Hindlimb muscle (tissue), 1 donor: ENCODE data around the gene CRYBA1. TPM values are rescaled to one million over a fixed set of nuclear protein-coding genes. Genes with fewer than 3 reads are reported as not detected.
"Not testable (repeated sequence)": the region's sequence is repeated elsewhere in the genome, so short reads cannot be mapped to it uniquely, and the experiment has no call there.

Experiments
- DNase-seq: peaks from one replicate; pipeline ENCODE4 v3.0.0-alpha.2; 2013
- polyA plus RNA-seq: library from polyadenylated mRNA; unstranded; fragments of 120-200 nt; gene quantifications from one replicate; pipeline ENCODE4 v1.2.1, GENCODE V29; 2013; ENCODE audit not compliant: insufficient read length

Gene CRYBA1
- polyA plus RNA-seq, 1 donor = not detected

DNA sequence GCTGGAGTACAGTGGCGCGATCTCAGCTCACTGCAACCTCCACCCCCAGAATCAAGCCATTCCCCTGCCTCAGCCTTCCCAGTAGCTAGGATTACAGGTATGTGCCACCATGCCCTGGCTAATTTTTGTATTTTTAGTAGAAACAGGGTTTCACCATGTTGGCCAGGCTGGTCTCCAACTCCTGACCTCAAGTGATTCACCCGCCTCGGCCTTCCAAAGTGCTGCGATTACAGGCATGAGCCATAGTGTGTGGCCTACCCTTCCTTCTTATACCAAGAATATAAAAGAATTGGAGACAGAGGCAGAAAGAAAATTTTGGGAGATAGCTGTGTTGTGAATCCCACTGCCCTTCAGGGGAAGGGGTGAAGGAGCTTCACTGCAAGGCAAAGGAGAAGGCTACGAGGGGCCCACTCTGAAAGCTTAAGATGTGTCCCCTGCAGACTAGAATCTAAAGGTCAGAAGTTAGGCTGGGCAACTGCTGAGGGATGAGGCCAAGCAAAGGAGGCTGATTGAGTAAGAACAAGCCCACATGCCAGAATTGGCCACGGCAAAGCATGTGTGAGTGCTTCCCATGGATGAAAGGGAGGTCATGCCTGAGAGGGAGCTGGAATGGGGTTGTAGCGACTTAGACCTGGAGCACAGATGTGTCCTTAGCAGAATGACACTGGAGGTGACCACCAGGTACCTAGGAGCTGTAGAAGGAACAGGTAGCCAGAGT is 8.4 kb upstream of the CRYBA1 start:
- DNase-seq = no peak

DNA sequence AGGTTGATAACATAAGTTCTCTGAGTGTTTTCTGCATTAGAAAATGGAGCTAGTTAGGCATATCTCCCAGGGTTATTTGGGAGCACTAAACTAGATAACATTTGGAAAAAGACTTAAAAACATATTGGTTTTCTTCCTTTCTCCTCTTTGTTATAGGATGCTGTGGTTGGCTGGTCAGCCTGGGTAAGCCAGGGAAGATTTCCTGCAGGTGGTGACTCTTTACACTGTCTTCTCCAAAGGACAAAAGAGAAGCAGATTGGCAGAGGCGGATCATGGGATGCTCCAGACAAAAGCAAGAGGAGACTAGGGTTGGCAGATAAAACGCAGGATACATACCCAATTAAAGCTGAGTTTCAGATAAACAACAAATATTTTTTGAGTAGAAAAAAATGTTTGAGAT is 6.2 kb upstream of the CRYBA1 start:
- DNase-seq = no peak

DNA sequence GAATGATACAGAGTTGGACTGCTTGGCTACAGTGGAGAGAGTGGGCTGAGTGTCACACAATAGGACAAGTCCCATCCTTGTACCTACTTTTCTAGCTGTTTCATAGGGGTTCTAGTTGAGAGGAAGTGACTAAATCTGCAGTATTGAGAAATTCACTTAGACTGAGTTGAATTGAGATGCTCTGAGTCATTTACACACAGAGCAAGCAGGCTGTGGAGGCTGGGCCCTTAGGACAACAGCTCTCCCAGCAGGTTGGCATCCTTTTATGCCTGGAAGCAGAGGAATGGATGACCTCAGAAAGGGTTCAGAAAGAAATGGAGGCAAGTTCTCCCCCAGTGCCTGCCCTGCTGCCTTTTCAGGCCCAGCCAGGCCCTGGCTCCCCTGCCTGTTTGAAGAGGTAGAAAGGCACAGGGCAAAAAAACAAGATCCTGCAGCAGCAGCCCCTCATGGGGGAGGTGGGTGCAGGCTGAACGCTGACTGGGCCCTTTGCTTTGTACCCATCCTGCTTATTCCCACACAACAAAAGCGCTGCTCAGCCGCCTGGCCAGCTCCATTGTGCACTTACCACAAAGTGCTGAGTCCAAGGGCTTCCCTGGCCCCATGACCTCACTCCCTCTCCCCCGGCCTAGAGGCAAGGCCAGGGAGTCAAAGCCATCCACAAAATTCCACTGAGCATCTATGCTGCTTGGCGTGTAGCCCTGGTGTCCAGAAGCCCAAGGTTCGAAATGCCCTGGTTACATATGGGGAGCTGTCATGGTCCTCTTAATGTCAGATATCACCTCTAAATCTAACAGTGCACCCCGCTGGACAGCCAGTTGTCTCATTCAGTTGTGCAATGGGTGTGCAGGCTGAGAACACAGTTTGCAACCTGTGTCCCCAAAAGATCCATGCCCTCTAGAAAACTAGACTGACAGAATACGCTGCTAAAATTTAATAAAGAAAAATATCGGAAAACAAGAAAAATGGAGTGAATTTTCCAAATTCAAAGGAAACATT is 5.4 kb upstream of the CRYBA1 start:
- no peak for DNase-seq

DNA sequence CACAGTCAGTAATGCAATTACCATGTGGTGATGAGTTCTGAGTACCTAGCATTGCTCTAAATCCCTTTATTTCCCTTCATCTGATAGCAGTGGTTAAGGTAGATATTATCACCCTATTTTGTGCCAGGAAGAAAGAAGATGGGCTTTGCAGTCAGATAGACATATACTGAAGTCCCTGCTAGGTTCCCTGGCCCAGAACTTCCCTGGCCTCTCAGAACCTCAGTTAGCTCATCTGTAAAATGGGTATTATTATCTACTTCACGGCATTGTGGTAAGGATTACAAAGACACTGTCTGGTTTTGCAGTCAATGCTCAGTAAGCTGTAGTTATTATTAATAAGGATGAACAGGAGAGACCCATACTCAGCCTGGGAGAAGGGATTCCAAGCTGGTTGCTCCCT is 4.6 kb upstream of the CRYBA1 start:
- no peak for DNase-seq

DNA sequence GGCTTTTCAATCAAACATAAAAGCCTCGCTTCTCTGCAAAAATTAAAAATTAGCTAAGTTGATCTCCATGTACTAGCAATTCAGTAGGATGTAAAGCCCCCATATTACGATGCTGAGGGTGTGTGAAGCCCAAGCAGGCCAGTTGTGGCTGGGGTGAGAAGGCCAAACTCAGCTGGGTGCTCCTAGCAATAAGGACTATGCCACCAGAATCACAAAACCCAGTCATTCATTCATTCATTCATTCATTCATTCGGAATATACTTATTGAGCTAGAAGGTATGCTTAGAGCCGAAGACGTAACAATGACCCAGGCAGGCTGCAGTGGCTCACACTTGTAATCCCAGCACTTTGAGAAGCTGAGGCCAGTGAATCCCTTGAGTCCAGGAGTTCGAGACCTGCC is 3.9 kb upstream of the CRYBA1 start:
- no peak for DNase-seq

DNA sequence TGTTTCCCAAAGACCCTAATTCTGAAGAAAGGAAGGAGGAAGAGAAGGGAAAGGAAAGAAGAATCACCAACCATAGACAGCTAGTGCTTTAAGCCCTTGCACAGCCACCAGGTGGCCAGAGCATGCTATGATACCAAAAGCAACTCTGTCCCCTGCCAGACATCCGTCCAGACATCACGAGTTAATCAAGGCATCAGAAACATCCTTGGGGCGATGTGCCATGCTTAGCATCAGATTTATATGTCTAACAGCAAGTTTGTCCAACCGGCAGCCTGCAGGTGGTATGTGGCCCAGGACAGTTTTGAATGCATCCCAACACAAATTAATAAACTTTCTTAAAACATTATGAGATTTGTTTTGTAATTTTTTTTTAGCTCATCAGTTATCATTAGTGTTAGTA is 2.9 kb upstream of the CRYBA1 start:
- DNase-seq = no peak

DNA sequence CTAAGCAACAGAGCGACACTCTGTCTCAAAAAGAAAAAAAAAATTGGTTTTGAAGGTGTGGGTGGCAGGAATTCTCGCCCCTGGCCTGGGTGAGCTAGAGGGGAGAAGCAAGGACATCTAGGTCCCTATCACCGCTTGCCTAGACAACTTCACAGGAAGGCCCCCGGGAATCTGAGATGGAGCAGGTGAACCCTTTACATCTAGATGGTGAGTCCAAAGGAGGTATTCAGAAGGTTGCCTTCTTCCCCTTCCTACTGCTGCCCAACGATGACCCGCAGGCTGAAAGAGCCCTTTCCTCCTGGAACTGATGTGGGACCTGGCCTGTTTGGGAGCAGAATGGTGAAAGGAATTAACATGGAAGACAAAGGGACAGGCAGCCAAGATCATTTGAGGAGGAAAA is 1.3 kb upstream of the CRYBA1 start:
- no peak for DNase-seq

DNA sequence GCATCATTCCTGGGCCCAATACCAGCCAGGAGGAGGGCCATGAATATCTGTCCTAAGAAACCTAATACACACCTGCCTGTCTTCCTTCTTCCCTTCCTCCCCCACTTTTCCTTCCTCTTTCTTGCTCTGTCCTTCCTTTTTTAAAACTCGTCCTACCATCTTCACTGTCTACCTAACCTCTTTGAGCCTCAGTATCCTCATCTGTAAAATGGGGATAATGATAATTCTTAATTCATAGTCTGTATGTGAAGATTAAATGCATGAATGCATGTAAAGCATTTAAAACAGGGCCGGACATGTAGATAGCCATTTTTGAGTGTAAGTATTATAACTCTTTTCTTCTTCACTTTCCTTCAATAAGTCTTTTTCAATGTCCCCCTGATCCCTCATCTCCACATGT is 560 bp downstream of the CRYBA1 start:
- no peak for DNase-seq

DNA sequence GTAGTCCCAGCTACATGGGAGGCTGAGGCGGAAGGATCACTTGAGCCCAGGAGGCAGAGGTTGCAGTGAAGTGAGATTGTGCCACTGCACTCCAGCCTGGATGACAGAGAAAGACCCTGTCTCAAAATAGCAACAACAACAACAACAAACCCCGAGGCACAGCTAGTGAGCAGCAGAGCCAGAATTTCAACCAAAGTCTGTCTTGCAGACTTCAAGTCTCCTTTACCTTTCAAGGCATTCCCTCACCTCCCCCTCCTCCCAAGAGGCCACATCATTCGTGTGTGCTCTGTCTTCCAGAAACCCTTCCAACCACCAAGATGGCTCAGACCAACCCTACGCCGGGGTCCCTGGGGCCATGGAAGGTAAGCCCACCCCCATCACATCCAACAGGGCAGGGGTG is 2.2 kb downstream of the CRYBA1 start:
- no peak for DNase-seq

DNA sequence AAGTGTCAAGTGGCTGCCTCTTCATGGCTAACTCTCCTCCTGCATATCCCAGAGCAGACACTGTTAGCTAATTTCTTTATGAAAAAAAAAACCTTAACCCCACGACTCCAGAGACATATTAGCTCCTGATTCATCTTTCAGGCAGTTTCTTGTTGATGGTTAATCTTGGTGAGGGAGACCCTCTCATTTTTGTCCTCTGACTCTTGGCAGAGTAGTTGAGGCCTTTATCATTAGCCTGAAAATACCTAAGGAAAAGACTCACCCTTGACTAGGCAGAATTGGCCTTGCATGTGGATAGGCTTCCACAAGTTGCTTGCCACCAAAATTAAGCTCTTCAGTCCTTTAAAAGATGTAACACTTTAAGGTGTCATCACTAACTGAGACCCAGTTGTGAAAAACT is 4.0 kb downstream of the CRYBA1 start:
- no peak for DNase-seq

DNA sequence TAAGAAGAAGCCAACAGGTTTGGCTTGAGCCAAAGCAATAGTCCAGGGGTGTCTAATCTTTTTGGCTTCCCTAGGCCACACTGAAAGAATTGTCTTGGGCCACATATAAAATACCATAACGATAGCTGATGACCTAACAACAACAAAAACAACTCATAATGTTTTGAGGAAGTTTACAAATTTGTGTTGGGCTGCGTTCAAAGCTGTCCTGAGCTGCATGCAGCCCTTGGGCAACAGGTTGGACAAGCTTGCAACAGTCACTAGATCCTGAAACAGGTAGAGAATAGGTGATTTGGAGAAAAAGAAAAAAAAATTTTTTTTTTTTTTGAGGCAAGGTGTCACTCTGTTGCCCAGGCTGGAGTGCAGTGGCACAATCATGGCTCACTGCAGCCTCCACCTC is 4.5 kb downstream of the CRYBA1 start:
- DNase-seq = no peak

DNA sequence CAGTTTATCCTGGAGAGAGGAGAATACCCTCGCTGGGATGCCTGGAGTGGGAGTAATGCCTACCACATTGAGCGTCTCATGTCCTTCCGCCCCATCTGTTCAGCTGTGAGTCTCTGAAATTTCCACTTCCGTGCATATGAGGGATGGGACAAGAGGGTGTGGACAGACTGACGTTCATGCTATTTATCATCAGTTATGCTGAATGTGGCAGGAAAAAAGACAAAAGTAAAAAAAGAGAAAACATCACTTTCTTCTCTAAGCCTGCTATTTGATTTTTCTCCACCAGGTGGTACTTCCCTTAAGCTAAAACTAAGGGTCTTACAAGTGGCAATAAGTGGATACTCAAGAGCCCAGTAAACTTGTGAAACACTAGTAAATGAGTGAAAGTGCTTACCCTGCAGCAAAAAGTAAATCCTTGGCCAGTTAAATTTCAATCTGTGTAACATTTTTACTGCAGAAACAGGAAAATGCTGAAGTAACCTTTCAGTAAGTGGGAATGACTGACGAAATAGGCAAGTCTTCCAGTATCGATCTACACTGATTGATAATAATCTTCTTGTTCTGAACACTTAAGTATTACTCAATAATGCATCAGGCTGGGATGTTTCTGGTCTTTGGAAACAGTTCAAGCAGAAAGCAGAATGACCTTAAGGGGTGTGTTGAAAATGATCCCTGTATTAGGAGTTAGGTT is 5.6 kb downstream of the CRYBA1 start:
- no peak for DNase-seq

DNA sequence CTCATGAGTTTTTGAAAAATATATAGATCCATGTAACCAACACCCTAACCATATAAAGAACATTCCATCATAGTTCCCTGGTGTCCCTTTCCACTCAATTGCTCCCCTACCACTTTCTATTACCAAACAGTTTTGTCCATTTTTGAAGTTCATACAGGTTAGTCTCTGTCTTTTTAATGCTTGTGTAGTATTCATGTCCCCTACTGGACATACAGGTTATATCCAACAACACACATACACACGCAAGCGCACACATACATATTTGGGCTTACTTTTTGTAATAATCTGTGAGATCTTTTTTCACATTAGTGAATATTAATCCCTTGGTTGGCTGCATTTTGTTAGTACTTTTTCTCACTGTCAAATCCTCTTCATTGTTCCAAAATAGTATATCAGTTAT is 6.4 kb downstream of the CRYBA1 start:
- no peak for DNase-seq

DNA sequence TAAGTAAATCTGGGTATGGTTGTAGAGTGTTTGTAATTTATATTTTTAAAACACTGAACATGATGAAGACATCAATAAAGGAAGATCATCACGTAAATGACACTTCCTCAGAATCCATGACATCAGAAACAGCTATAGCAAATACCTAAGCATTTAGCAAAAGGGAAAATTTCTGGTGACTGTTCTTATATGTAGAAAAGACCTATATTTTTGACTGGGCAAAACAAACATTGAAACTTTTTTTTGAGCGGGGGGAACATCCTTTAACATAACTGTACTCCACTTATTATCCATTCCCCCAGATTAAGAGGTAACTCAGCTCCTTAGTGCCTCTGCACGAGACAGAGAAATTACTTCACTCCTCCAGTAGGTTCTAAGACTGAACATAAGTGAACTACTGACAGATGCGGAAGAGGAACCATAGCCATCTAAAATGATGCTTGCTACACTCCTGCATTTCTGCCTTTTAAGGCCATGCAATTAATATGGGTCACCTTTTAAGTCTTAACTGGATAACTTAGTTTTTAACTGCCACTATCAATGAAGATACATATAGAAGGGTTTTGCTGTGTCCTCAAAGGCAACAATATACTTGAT is 9.4 kb downstream of the CRYBA1 start:
- DNase-seq = no peak

DNA sequence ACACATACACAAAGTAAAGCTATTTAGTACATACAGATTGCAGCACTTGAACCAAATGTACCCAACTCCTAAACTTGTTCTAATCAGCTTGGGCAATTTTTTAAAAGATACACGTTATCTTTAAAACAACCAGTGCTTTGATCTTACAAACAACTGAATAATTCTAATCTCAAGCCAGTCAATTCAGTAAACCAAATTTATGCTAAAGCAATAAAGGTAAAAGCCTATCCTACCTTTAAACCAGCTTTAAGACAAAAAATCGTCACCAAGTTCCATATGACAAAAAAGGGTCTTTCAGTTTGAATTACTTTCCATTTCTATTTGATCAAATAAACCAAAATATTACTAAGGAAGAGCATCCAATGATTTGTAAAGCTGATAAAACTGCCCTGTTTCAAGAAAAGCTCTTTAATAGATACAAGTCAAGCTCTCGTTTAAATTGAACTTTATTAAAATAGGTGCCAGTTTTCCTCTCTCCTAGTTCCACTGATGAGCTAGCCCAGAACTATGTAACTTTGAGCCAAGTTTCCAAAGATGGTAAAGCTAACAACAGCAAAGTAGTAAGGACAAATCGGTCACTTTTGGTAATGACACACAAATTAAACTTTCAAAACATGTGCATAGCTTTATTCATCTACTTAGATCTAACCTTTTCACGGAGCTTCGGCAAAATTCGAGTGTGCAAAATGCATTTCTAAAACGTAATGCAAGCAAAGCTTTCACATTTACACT is 10.2 kb downstream of the CRYBA1 start:
- DNase-seq = no peak

DNA sequence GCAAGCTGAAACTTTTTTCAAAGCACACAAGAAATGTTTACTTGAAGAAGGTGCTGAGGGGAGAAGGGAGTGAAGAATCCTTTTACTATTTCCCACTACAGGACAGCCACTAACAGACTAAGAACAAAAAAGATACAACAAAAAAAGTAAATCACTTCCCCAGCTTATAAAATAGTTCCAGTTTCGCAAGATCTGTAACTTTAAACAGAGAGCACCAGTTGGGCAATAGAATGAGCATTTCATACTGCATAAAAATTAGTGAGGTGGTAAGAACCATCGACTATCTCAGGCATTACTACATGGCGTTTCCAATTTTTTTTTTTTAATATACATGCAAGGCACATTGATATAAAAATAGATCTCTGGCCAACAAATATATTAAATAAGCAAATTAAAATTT is 11.1 kb downstream of the CRYBA1 start:
- DNase-seq = no peak

DNA sequence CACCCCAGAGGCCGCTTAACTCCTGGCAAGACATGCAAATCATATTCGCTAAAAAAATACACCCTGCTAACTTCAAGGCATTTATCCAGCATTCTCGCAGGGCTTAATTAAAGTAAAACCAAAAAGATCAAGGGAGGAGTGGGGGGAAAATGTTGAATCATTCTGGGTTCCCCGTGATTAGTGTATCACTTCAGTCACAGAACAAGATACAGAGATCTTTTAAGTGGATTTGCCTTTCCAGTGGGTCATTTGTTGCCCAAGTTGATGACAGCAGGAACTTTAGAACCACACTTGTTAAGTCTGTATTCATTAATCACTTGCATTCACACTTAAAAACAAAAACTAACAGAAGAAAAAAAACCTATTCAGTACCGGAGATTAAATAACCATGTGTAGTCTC is 17.3 kb downstream of the CRYBA1 start:
- DNase-seq = no peak

DNA sequence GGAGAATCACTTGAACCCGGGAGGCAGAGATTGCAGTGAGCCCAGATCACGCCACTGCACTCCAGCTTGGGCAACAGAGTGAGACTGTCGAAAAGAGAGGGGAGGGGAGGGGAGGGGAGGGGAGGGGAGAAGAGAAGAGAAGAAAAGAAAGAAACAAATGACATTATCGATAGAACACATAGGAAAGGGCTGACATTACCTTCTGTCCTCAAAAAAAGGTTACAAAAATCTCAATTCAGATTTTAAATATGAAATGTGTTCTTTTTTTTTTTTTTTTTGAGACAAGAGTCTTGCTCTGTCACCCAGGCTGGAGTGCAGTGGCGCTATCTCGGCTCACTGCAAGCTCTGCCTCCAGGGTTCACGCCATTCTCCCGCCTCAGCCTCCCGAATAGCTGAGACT is 25.3 kb downstream of the CRYBA1 start:
- DNase-seq = not testable (repeated sequence)

DNA sequence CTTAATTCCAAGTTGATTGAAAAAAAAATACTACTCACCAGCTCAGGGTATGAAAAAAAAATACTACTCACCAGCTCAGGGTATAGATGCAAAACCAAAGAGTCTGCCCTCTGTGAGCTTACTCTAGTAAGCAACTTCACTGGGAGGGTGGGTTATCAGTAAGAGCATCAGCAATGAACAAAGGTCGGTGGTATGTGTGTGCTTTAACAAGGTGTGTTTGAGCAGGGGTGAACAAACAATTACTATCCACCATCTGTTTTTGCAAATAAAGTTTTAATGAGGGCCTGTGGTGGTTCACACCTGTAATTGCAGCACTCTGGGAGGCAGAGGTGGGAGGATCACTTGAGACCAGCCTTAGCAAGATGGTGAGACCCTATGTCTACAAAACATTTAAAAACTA is 27.3 kb downstream of the CRYBA1 start:
- DNase-seq = no peak

DNA sequence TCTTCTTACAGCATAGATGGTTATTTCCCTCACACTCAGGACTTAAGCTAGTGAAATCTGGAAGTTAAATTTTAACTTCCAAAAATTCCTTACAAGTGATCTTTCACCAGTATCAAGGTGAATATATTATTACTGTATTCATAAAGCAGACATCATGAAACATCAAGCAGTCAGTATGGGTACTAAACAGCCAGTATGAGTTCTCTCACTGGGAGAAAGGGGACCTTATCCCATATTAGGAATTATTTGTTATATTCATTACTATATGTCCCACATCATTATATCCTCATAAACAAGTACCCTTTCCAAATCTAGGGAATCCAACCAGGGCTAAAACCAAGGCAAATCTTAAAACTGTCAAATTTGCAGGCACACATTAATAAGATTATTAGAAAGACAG is 32.0 kb downstream of the CRYBA1 start:
- no peak for DNase-seq

DNA sequence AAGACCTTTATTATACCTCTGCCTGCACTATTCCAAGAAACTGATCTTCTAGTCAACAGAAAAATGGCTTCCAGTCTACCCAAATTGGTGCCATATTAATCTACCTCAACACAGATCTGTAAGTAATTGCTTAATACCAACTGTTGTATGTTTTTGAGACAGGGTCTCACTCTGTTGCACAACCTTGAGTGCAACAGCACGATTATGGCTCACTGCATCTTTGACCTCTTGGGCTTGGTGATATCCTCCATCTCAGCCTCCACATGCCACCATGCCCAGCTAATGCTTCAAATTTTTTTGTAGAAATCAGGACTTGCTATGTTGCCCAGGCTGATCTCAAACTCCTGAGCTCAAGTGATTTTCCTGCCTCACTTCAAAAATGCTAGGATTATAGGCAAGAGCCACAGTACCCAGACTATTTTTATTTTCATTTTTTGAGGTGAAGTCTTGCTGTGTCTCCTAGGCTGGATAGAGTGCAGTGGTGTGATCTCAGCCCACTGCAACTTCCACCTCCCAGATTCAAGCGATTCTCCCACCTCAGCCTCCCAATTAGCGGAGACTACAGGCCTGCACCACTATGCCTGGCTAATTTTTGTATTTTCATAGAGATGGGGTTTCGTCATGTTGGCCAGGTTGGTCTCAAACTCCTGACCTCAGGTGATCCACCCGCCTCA is 32.9 kb downstream of the CRYBA1 start:
- no peak for DNase-seq

DNA sequence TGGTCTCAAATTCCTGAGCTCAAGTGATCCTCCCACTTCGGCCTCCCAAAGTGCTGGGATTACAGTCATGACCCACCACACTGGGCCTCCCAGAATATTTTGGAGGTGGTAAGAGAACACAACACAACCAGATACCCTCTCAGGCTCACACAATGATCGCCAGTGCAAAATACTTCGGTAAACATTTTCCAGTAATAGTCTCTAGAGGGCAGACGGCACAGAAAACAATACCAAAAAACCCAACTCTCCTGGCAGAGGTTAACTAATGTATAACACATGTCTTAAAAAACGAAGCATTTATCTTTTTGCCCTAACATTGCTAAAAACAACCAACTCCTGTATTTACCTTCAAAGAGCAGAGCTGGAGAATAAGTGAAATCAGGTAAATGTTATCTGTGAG is 36.8 kb downstream of the CRYBA1 start:
- no peak for DNase-seq
